KG1 (cell line): ENCODE data around the gene GFI1.
"Not testable (repeated sequence)": the region's sequence is repeated elsewhere in the genome, so short reads cannot be mapped to it uniquely, and the experiment has no call there.

ENCODE experiments used
- DNase-seq: peaks from one replicate; lab custom pipeline; 2025; lab: John Stamatoyannopoulos, UW

GFI1 gene

GRCh38 chr1:92486251-92487077 lies at the start of gene GFI1:
GFI1 (minus strand) TSS chr1:92486925; CDS start chr1:92483487, 3,438 bp downstream.
- no peak for DNase-seq

- DNase-seq, result not testable (repeated sequence)
These were observed 45.6 kb upstream of the GFI1 start for GRCh38 chr1:92532371-92532770.

GRCh38 chr1:92531939-92532338 lies 45.2 kb upstream of the GFI1 start:
- DNase-seq, result not testable (repeated sequence)

- DNase-seq, result no peak
These were observed 40.9 kb upstream of the GFI1 start for GRCh38 chr1:92527670-92528069.

- not testable (repeated sequence) for DNase-seq
These were observed 38.3 kb upstream of the GFI1 start for GRCh38 chr1:92524944-92525590.

GRCh38 chr1:92519043-92519442 lies 32.3 kb upstream of the GFI1 start:
- no peak for DNase-seq

- no peak for DNase-seq
These were observed 29.8 kb upstream of the GFI1 start for GRCh38 chr1:92516574-92516973.

GRCh38 chr1:92515796-92516201 lies 29.1 kb upstream of the GFI1 start:
- no peak for DNase-seq

- no peak for DNase-seq
These were observed 24.8 kb upstream of the GFI1 start for GRCh38 chr1:92511541-92511940.

GRCh38 chr1:92509619-92510018 lies 22.9 kb upstream of the GFI1 start:
- DNase-seq, result no peak

GRCh38 chr1:92505015-92505692 lies 18.4 kb upstream of the GFI1 start:
- DNase-seq, result no peak

- DNase-seq, result no peak
These were observed 17.7 kb upstream of the GFI1 start for GRCh38 chr1:92504291-92505014.

- no peak for DNase-seq
These were observed 17.2 kb upstream of the GFI1 start for GRCh38 chr1:92503926-92504285.

GRCh38 chr1:92503043-92503925 lies 16.6 kb upstream of the GFI1 start:
- DNase-seq, result no peak

GRCh38 chr1:92502247-92502646 lies 15.5 kb upstream of the GFI1 start:
- DNase-seq, result no peak

- no peak for DNase-seq
These were observed 13.8 kb upstream of the GFI1 start for GRCh38 chr1:92500552-92500951.

GRCh38 chr1:92495392-92496063 lies 8.8 kb upstream of the GFI1 start:
- no peak for DNase-seq

GRCh38 chr1:92494485-92495141 lies 7.9 kb upstream of the GFI1 start:
- no peak for DNase-seq

GRCh38 chr1:92493139-92493538 lies 6.4 kb upstream of the GFI1 start:
- DNase-seq, result no peak

GRCh38 chr1:92488832-92489231 lies 2.1 kb upstream of the GFI1 start:
- no peak for DNase-seq
